ENCODE measurements around the gene COL5A2.

The COL5A2 gene

DNA sequence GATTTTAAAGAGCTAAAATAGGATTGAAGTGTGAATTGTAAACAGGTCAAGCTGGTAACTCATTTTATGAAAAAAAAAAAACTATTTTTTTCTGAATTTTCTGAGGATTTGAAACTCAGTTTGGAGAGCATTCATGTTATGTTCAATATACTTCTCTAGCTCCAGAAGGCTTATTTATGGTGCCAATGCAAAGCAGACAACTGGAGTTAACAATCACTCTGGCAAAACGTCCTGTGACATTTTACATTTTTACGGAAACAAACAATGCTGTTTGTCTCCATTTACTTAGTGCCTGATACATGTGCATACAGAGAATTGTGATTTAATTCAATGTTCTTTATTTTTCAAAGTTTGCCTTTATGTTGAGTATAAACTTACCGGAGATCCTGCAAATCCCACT, 96.0 kb downstream of the COL5A2 start:
- Histone ChIP-seq H3K4me2 (ENCODE audit: low read depth, low read length, poor library complexity, severe bottlenecking) (no peak overlapping the region), H3K27me3 (ENCODE audit: low read length) (no peaks in the 10 kb centered on the region), H3K9ac (ENCODE audit: low read length) (no peak overlapping the region), H4K20me1 (ENCODE audit: low read depth, low read length) (no peaks in the 10 kb centered on the region), H3K4me3 (ENCODE audit: insufficient read depth, low read length, poor library complexity, severe bottlenecking) (no peak overlapping the region), H3K79me2 (ENCODE audit: insufficient read depth, low read length) (no peaks in the 10 kb centered on the region), H3K36me3 (ENCODE audit: low read length) (no peaks in the 10 kb centered on the region), H3F3A (ENCODE audit: insufficient read depth) (no peaks in the 10 kb centered on the region), H2AFZ (ENCODE audit: low read depth, low read length, severe bottlenecking) (no peak overlapping the region), H3K9me3 (ENCODE audit: insufficient read depth, low read length) (no peaks in the 10 kb centered on the region), H3K9me2 (replicated peaks; ENCODE audit: insufficient read depth, low read length) (no peaks in the 10 kb centered on the region), H3K27ac (ENCODE audit: low read depth, low read length) (no peak overlapping the region)
- TF ChIP-seq, protein P1, sequence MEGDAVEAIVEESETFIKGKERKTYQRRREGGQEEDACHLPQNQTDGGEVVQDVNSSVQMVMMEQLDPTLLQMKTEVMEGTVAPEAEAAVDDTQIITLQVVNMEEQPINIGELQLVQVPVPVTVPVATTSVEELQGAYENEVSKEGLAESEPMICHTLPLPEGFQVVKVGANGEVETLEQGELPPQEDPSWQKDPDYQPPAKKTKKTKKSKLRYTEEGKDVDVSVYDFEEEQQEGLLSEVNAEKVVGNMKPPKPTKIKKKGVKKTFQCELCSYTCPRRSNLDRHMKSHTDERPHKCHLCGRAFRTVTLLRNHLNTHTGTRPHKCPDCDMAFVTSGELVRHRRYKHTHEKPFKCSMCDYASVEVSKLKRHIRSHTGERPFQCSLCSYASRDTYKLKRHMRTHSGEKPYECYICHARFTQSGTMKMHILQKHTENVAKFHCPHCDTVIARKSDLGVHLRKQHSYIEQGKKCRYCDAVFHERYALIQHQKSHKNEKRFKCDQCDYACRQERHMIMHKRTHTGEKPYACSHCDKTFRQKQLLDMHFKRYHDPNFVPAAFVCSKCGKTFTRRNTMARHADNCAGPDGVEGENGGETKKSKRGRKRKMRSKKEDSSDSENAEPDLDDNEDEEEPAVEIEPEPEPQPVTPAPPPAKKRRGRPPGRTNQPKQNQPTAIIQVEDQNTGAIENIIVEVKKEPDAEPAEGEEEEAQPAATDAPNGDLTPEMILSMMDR (IDR thresholded peaks at IDR 0.05; ENCODE audit: insufficient read depth, low read length, poor library complexity, severe bottlenecking) = no peak
- TF ChIP-seq EZH2phosphoT487 (conservative IDR thresholded peaks at IDR 0.05; ENCODE audit: low read length) = no peak

DNA sequence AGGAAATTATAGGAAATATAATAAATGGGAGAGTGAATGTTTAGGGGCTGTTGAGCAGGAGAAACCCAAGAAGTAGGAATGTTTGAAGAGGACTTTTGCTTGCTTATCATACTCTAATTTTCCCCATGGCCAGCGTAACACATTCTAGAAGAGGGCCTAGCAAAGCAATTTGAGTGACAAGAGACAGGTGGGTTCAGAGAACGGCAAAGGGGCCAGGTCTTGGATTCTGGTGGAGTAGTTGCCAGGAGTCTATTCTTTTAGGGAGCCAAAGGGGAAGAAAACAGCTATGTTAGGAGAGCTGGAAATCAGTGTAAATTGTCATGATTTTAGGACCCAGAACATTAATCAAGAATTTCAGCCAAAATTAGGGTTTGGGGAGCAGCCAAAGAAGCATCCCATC, 96.5 kb downstream of the COL5A2 start:
- H3K36me3 ChIP-seq (ENCODE audit: low read length) = no peaks in the 10 kb centered on the region

DNA sequence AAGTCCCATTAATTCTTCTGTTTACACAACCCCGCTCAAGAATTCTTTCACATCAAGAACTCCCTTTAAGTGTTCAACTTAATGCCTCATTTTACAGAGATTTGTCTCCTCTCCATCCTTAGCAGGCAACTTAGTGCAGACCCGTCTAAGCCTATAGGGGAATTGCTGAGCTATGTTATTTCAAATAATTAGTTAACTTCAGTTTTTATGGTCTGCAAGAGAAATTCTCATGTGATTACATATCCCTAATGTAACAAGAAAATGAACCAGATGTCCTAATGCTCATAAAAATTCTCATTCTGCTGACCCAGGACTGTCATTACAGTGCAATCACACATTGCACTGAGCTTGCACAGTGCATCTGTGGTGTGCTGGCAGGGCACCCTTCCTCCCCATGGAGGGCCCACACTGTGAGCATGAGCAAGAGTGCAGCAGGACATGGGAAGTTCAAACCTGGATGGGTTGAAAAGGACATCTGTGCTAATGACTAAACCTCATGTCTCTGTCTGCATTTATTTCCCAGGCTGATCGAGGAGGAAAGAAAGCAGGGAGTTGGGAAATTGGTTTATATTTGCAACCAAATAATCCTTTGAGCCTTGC, 97.1 kb downstream of the COL5A2 start:
- H4K20me1 ChIP-seq (ENCODE audit: low read depth, low read length) = no peaks in the 10 kb centered on the region
- TF ChIP-seq EZH2phosphoT487 (conservative IDR thresholded peaks at IDR 0.05; ENCODE audit: low read length) = no peak
- TF ChIP-seq, protein P1 (IDR thresholded peaks at IDR 0.05; ENCODE audit: insufficient read depth, low read length, poor library complexity, severe bottlenecking) = no peak
- H3K36me3 ChIP-seq (ENCODE audit: low read length) = no peaks in the 10 kb centered on the region
- no peak overlapping the region for H3K27ac ChIP-seq (ENCODE audit: low read depth, low read length)
- H3K4me2 ChIP-seq (ENCODE audit: low read depth, low read length, poor library complexity, severe bottlenecking) = no peak overlapping the region
- H3K9ac ChIP-seq (ENCODE audit: low read length) = no peak overlapping the region
- no peak overlapping the region for H3K4me3 ChIP-seq (ENCODE audit: insufficient read depth, low read length, poor library complexity, severe bottlenecking)
- no peaks in the 10 kb centered on the region for H3K9me3 ChIP-seq (ENCODE audit: insufficient read depth, low read length)
- H3F3A ChIP-seq (ENCODE audit: insufficient read depth) = no peaks in the 10 kb centered on the region
- no peaks in the 10 kb centered on the region for H3K79me2 ChIP-seq (ENCODE audit: insufficient read depth, low read length)
- H3K27me3 ChIP-seq (ENCODE audit: low read length) = no peaks in the 10 kb centered on the region
- H2AFZ ChIP-seq (ENCODE audit: low read depth, low read length, severe bottlenecking) = no peak overlapping the region
- no peaks in the 10 kb centered on the region for H3K9me2 ChIP-seq (replicated peaks; ENCODE audit: insufficient read depth, low read length)

More for the DNA sequence above, 96.5 kb downstream of the COL5A2 start:
- Histone ChIP-seq H3K79me2 (ENCODE audit: insufficient read depth, low read length) (no peaks in the 10 kb centered on the region), H3K9me2 (replicated peaks; ENCODE audit: insufficient read depth, low read length) (no peaks in the 10 kb centered on the region), H3K9ac (ENCODE audit: low read length) (no peak overlapping the region), H3K9me3 (ENCODE audit: insufficient read depth, low read length) (no peaks in the 10 kb centered on the region), H3K27me3 (ENCODE audit: low read length) (no peaks in the 10 kb centered on the region), H3K4me2 (ENCODE audit: low read depth, low read length, poor library complexity, severe bottlenecking) (no peak overlapping the region), H2AFZ (ENCODE audit: low read depth, low read length, severe bottlenecking) (no peak overlapping the region), H4K20me1 (ENCODE audit: low read depth, low read length) (no peaks in the 10 kb centered on the region), H3K27ac (ENCODE audit: low read depth, low read length) (no peak overlapping the region), H3F3A (ENCODE audit: insufficient read depth) (no peaks in the 10 kb centered on the region), H3K4me3 (ENCODE audit: insufficient read depth, low read length, poor library complexity, severe bottlenecking) (no peak overlapping the region)
- TF ChIP-seq, protein P1 (IDR thresholded peaks at IDR 0.05; ENCODE audit: insufficient read depth, low read length, poor library complexity, severe bottlenecking) = no peak
- no peak for TF ChIP-seq EZH2phosphoT487 (conservative IDR thresholded peaks at IDR 0.05; ENCODE audit: low read length)
